Measurements from ENCODE around the gene HPRT1.

HPRT1 gene

GRCh38 chrX:134544513-134545151 is 84.7 kb downstream of the HPRT1 start:
- DNase-seq: no peak

- DNase-seq: no peak
Observed at GRCh38 chrX:134545510-134545909, 85.5 kb downstream of the HPRT1 start.

GRCh38 chrX:134546187-134546586 is 86.2 kb downstream of the HPRT1 start:
- DNase-seq: no peak

- no peak for DNase-seq
Observed at GRCh38 chrX:134547047-134547679, 87.2 kb downstream of the HPRT1 start.

GRCh38 chrX:134548257-134549201 is 88.6 kb downstream of the HPRT1 start:
- DNase-seq: no peak
